GM21367 (cell line): ENCODE results near the gene ATG13.
"Not testable (repeated sequence)": the region's sequence is repeated elsewhere in the genome, so short reads cannot be mapped to it uniquely, and the experiment has no call there.

Experiments used
- ATAC-seq: cut with Tn5 transposase; IDR thresholded peaks from one replicate; pipeline ENCODE4 v1.9.1; 2021; ENCODE audit not compliant: unreplicated experiment

Gene ATG13

DNA sequence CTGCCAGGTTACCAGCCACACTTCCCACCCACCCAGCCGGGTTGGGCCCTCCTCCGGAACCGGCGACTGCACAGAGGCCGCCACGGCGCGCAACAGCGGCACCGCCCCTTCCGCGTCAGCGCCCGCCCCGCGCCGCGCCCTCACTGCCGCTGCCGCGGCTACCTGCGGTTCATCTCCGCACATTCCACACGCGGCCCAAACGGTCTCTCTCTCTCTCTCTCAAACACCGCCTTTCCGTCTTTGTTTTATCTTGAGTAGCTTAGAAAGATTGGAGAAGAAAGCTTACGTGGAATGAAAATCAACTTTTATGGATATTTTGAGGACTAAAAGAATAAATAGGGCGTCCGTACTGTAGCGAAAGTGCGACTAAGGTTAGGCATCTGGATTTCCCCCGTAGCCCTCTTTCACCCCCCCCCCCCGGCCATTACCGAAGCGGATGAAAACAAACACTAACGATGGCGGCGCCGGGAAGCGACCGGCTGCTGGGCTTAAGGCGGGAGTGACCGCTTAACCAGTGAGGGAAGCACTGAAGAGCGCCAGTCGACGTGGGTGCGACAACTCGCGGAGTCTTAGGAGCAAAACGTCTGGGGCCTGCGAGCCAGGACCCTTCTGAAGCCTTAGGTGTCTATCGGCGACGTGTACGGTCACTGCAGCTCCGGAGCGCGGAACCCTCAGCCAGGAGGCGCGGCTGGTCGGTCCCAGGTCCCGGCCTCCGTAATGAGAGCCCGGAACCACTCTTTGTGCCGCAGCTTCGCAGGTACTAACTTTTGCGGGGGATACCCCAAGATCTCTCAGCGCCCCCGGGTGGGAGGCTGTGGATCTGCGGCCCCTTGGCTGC lies at the start of gene ATG13, which contains the start of gene HARBI1:
Gene ATG13, plus strand, starts transcription at position 420 of the 838 bp plus-strand sequence. CDS start 26,739 bp downstream, outside the sequence.
Gene HARBI1, minus strand, starts transcription at position 94 of the 838 bp plus-strand sequence. CDS start 990 bp downstream, outside the sequence.
- peak; percentile 83 for ATAC-seq

DNA sequence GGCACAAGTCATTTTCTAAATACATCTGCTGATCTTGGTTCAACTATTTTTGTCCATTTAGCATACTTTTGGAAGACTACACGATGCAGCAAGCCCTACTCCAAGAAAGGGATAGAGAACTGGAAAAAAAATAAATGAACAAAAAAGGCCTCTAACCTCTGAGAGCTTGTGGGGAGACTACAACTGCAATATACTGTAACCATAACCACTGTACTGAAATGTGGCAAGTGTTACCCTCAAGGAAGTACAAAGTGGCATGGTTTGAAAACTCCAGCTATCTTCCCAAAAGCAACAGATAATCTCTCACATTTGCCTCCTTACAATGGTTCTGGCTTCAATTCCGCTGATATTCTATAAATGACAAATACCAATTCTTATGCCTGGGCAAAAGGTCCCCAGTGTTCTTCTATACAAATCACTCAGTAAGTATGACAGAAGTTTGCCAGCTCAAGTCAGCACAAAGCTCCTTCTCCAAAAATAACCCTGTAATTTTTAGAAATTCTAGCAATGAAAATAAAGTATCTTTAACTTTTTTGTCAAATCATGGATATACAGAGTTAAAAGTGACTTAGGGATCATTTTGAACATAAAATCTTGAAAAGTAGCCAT lies 46.5 kb upstream of the ATG13 start:
- ATAC-seq: no peak

DNA sequence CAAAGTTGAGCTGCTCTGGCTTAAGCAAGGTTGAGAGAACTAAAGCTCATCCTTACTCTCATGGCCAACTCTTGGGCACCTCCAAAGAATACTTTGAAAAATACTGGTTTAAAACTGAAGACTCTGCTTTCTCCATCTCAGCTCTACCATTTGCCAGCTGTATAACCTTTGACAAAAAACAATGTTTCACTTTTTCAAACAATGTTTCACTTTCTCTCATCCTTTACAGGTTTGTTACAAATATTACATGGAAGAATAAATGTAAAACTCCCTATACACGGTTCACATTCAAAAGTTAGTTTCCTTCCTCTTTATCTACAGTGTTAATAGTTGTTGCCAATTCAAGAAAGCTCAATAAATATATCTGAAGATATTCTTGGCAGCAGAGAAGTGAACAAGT lies 42.7 kb upstream of the ATG13 start:
- no peak for ATAC-seq

DNA sequence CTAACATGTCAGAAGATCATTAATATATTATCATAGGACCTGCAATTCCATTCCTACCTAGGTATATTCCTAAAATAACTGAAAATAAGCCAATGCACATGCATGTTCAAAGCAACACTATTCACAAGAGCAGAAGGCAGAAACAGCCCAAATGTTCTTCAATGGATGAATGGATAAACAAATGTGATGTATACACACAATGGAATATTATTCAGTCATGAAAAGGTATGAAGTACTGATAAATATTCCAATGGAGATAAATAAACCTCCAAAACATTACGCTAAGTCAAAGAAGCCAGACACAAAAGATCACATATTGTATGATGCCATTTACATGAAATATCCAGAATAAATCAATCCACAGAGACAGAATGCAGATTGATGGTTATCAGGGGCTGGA lies 40.3 kb upstream of the ATG13 start:
- ATAC-seq: no peak

DNA sequence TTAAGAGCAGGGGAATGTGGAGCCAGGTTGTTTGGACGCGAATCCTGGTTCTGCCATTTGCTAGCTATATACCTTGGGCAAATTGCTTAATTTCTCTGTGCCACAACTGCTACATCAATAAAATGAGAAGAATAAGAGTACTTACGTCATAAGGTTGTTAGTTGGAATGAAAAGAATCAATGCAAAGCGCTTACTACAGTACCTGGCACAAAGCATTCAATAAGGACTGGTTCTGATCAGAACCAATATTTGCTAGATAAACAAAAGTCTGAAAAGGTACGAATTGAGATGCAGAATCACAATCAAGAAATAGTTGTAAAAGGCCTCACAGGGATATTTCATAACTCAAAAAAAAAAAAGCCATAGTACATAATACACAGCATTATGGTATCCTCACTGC lies 34.8 kb upstream of the ATG13 start:
- no peak for ATAC-seq

DNA sequence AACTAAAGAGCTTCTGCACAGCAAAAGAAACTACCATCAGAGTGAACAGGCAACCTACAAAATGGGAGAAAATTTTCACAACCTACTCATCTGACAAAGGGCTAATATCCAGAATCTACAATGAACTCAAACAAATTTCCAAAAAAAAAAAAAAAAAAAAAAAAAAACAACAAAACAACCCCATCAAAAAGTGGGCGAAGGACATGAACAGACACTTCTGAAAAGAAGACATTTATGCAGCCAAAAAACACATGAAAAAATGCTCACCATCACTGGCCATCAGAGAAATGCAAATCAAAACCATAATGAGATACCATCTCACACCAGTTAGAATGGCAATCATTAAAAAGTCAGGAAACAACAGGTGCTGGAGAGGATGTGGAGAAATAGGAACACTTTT lies 33.8 kb upstream of the ATG13 start:
- not testable (repeated sequence) for ATAC-seq

DNA sequence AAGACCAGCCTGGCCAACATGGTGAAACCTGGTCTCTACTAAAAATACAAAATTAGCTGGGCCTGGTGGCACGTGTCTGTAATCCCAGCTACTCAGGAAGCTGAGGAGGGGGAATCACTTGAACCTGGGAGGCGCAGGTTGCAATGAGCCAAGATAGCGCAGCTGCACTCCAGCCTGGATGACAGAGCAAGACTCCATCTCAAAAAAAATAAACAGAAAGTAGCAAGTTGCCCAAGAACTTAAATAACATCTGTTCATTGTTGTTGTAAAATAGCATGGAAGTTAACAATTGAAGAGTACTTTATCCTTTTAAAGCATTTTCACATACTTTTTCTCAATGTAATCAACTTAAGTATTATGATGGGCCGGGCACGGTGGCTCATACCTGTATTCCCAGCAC lies 29.2 kb upstream of the ATG13 start:
- no peak for ATAC-seq

DNA sequence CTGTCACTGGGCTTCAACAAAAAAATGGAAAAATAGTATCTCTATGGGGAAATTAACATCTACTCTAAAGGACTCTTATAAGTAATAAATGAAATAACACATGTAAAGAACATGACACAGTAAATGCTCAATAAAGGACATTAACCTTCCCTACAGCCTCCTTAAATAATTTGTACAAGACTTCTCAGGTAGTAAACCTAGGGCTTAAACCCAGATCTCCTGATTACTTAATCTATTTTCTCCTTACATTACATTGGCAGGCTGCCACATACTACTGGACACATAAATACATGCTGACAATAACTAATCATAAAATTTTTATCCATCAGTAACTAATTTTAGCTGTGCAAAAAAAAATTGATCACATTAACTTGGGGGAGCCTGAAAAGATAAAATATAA lies 28.4 kb upstream of the ATG13 start:
- no peak for ATAC-seq

DNA sequence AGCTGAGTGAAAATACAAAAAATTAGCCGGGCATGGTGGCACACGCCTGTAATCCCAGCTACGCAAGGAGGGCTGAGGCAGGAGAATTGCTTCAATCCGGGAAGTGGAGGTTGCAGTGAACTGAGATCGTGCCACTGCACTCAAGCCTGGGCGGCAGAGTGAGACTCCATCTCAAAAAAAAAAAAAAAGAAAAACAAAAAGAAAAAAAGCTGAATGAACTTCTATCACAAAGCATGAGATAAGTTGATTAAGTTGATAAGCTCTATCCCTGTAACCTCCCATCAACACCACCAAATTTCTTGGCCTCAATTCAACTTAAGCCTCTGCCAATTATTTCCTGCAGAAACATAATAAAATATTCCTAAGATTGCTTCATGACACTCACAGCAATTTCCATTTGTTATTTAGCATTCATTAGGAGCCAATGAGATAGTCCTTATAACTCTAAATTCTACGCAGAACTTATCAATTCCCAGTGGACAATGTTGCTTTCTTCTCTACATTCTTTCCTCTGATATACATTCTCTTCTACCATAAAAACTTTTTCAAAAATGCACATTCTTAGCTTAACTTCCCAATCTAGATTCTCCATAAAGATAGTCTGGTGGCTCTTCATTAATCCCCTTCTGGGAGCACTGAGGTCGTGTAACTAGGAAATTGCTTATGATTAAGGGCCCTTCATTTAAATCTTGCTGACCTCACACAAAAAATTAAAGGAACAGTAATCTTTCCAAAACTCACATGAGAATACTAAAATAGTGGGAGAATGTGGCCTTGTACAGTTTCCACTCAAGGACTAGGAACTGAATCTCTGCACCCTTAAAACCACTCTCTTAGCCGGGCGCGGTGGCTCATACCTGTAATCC lies 26.4 kb upstream of the ATG13 start:
- no peak for ATAC-seq

DNA sequence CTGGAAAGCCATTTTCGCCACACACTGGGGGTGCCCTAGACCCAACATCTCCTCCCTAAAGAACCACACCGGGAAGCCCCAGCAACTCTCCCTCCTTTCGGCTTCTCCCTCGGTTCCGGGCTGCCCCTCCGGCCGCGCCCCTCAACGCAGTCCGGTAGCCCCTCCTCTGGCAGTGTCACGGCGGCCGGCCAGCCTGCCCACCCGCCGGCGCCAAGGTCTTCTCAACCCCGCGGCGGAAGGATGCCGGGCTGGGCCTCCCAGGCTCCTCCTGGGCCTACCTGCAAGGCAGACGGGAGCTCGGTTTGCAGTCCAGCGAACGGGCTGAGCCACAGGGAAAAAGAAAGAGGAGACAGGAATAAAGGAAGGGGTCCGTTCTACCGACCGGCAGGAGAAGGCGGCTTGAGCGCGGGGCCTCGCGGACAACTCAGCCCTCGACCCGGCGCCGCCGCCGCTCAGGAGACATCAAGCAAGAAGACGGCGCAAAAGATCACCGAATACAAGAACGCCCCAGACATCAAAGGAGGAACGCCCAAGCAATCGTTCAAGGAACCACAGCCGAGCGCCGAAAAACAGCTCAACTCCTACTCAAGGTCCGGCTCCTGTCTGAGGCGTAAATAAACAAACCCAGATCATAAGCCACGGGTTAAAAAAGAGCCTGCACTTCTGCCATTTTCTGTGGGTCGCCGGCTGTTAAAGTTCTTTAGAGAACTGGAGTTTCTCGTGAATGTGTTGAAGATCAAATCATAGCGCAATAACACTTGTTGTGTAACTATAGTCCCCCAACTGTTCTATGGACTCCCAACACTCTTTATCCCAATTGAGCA lies 23.6 kb upstream of the ATG13 start, which contains the start of gene AMBRA1:
Gene AMBRA1, minus strand, starts transcription at position 474 of the 824 bp plus-strand sequence. CDS start 45,643 bp downstream, outside the sequence.
- peak; percentile 74 for ATAC-seq

DNA sequence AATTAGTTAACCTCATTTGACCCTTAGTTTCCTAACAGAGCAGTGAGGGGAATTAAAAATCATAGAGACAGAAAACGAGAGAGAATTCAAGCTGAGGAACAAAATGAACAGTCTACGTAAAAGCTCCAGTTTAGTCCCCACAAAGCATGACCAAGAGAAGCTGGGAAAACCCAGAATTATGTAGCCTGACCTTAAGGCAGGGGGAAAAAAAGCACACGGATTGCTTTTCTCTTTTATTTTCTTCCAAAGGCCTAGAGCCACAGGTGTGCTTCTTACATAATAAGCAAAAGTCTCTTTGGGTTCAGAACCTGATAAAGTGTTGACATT lies 23.0 kb upstream of the ATG13 start:
- ATAC-seq: no peak

DNA sequence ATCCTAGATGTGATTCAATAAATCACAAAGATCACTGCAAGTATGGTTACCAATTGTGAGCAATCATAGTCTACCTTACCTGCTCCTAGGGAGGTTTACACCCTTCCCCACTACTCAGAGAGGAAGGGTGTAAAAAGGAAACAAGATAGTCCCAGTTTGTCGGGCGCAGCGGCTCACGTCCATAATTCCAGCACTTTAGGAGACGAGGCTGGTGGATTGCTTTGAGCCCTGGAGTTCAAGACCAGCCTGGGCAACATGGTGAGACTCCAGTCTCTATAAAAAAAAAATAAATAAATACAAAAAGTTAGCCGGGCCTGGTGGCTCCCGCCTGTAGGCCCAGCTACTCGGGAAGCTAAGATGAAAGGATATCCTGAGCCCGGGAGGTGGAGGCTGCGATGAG lies 22.6 kb upstream of the ATG13 start:
- no peak for ATAC-seq

DNA sequence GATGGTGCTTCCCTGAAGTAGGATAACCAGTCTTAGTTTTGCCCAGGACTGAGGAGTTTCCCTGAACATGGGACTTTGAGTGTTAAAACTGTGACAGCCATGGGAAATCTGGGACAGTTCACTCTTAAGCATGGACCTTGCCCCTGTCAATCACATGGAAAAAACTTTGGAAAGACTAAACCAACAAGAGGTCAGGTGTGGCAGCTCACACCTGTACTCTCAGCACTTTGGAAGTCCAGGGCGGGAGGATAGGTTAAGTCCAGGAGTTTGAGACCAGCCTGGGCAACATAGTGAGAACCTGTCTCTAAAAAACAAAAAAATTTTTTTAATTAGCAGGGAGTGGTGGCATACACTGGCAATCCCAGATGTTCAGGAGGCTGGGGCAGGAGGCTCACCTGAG lies 20.2 kb upstream of the ATG13 start:
- no peak for ATAC-seq

DNA sequence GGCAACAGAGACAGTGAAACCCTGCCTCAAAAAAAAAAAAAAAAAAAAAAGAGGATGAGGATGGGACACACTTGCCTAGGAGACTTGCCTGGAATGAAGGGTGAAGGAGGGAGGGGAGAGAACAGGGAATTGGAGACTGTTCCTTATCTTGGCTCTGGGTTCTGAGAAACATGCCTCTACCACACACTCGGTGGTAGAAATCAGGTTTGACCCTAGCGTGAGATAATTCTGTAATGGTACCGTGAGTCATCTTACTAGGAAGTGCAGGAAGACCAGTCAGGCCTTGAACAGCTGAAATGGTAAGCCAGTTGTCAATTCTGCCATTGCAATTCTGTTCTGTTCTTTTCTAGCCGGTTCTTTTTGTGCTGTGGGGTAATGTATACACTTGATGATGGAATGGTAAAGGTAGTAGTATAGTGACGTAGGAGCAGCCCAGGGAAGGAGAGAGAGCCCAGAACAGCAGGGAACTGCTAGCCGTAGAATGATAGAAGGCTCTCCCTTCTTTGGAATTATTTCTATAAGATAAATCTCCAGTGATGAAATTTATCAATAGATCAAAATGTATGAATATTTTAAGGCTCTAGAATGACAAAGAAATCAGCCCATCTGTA lies 19.6 kb upstream of the ATG13 start:
- ATAC-seq: no peak

DNA sequence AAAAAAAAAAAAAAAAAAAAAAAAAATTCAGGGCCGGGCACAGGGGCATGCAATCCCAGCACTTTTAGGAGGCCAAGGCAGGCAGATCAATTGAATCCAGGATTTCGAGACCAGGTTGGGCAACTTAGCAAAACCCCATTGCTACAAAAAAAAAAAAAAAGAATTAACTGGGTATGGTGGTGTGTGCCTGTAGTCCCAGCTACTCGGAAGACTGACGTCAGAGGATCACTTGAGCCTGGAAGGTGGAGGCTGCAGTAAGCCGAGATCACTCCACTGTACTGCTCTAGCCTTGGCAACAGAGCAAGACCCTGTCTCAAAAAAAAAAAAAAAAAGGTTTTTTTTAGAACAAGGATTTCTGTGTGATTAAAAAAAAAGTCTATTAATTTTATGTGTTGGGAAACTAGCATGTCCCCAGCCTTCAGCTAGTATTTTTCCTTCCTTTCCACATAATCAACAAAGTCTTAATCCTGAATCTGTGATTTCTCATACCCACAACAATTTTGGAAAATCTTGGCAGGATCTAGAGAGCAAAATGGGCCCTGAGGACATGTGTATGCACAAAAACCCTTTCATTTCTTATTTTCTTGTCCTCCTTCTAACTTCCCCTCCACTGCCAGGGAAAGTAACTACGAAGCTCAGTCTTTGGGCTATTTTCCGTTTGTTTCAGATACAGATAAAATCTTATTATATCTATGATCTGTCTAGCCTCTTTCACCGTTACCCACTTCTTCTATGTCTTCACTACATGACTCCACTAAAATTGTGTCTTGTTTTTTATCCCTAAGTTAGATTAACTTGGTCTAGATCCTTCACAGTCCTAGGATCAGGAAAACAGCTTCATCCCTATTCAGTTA lies 17.8 kb upstream of the ATG13 start:
- no peak for ATAC-seq

DNA sequence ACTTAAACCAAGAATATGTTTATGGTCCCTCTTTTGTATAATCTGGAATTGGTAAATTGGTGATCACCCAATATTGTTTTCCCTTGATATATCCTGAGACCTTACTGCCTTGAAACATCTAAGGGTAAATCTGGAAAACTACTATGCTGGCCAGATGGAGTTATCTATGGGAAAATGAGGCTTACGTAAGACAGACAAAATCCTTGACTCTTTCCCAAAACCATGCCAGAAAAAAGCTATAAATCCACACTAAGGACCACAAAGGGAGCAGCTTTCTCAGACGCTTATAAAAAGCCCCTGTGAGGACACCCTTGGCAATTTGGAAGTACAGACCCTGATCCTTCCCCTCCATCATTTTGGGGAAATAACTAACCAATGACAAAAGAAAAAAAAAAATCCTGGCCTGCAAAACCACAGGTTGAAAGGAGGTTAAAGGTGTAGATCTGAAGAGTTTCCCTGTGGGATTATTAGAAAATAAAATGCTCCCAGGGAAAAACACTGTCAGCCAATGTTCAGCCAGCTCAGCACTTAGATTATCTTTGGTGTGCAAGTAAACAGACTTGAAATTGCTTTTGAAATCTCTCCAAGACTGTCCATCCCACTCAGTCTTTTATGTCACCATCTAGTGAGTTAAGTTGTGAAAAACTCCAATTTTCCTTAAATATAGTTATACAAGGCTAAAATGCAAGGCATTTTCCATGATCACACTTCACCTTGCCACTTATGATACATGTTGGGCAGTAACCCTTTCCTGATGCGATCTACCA lies 17.0 kb upstream of the ATG13 start:
- no peak for ATAC-seq

DNA sequence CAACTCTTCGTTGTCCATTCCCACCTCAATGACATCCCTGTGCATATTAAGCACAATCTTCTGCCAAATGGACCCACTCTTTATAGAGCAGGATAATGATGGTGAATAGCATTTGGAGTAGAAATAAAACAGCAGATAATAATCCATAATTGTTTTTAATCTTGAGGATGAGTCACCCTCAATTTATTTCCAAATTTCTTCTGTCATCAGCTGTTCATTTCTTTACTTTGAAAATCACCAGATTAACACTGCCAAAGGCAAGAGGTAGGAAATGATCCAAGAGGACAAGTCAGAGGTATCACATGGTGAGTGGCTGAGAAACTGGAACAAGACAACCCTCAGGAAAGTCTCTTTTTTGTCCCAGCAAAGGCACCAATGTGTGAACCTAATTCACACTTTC lies 16.2 kb upstream of the ATG13 start:
- no peak for ATAC-seq

DNA sequence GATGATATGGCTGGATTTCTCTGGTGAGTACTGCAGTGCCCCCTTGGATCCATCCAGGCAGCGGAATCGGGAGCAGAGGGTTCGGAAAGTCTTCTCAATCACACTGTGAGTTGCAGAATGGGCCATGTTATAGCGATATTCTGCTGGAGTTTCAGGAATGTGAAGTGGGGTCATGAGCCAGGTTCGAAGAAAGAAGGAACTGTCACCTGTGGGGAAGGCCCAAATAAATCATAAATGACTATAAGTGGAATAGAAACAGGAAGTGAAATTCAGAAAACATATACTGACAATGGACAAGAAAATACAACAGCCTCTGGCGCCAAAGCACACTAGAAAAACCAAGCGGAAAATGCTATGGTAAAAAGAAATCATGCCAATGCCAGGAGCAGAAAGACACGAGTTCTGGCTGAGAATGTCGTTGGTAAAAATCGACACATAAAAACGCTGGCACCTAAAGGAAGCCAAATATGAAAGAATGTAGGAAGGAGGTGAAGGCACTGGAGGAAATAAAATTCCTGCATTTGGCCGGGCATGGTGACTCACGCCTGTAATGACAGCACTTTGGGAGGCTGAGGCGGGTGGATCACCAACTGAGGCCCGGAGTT lies 13.5 kb upstream of the ATG13 start:
- no peak for ATAC-seq
